H1 (cell line): ENCODE data around the gene PARD3. TPM values are rescaled to one million over a fixed set of nuclear protein-coding genes. Genes with fewer than 3 reads are reported as not detected.
A peak's percentile ranks its signal among the peaks of the same experiment; 100 is the strongest.

Experiments used
- CTCF ChIA-PET: fragments of 300-600 bp; sonication (Branson Sonifier 250); formaldehyde crosslinking; loops from one replicate; lab custom pipeline; 2021; ENCODE audit not compliant: partially characterized antibody; lab: Charles Lee
- POLR2A ChIA-PET: fragments of 300-600 bp; sonication (Branson Sonifier 250); formaldehyde crosslinking; loops from one replicate; lab custom pipeline; 2021; ENCODE audit warnings: inconsistent platforms; ENCODE audit not compliant: partially characterized antibody; lab: Charles Lee
- DNase-seq, 2 experiments: peaks; one replicate each; pipeline versions ENCODE4 v3.0.0 to v3.0.0-alpha.2; 2010 to 2022; ENCODE audit warnings: low spot score in 2 of 2, low read depth in 1 of 2, mixed read lengths in 1 of 2
- FAIRE-seq: peaks from 2 replicates; lab custom pipeline; 2011; peaks lifted over from hg19 to GRCh38; lab: Jason Lieb, UNC
- H2AFZ ChIP-seq: 2 replicates; pipeline ENCODE4 v1.8.1; 2012; ENCODE audit warnings: low read length, inconsistent platforms
- H2AK5ac ChIP-seq: 2 replicates; pipeline ENCODE4 v1.6.1; 2013; ENCODE audit warnings: low read depth, low read length
- H2BK120ac ChIP-seq: replicated peaks from 2 replicates; pipeline ENCODE3; 2013; ENCODE audit warnings: low read depth, low read length, inconsistent platforms
- H2BK12ac ChIP-seq: 2 replicates; pipeline ENCODE4 v1.6.1; 2013; ENCODE audit warnings: low read depth, low read length
- H2BK15ac ChIP-seq: 2 replicates; pipeline ENCODE4 v1.6.1; 2013; ENCODE audit warnings: low read length
- H2BK20ac ChIP-seq: 2 replicates; pipeline ENCODE4 v1.6.1; 2013; ENCODE audit warnings: low read length
- H2BK5ac ChIP-seq: 2 replicates; pipeline ENCODE4 v1.6.1; 2013; ENCODE audit warnings: low read depth, low read length
- H3K14ac ChIP-seq: 2 replicates; pipeline ENCODE4 v1.6.1; 2013; ENCODE audit warnings: inconsistent platforms; ENCODE audit not compliant: insufficient read length
- H3K18ac ChIP-seq: 2 replicates; pipeline ENCODE4 v1.6.1; 2013; ENCODE audit warnings: low read length; ENCODE audit errors: extremely low read depth
- H3K23ac ChIP-seq: 2 replicates; pipeline ENCODE4 v1.6.1; 2013; ENCODE audit warnings: inconsistent platforms; ENCODE audit not compliant: insufficient read length
- H3K23me2 ChIP-seq: 2 replicates; pipeline ENCODE4 v1.6.1; 2013; ENCODE audit warnings: low read depth, low read length
- H3K27ac ChIP-seq: 2 replicates; pipeline ENCODE4 v1.6.1; 2011; ENCODE audit warnings: low read depth, low read length, inconsistent platforms
- H3K27me3 ChIP-seq, 4 experiments: replicated peaks in 1 of 4; 1 replicate in 1 of 4; 2 replicates in 3 of 4; pipeline versions ENCODE4 v1.6.1 to v1.8.1; 2011 to 2013; ENCODE audit warnings: low read length in 3 of 4, mild to moderate bottlenecking in 3 of 4, inconsistent platforms in 2 of 4, mixed read lengths in 2 of 4, moderate library complexity in 1 of 4; ENCODE audit not compliant: control insufficient read depth in 3 of 4, insufficient read depth in 3 of 4; ENCODE audit errors: extremely low read depth in 1 of 4
- H3K36me3 ChIP-seq, 4 experiments: 2 replicates each; pipeline versions ENCODE4 v1.6.1 to v1.8.1; 2011 to 2013; ENCODE audit warnings: mild to moderate bottlenecking in 4 of 4, low read length in 3 of 4, moderate library complexity in 2 of 4, control low read depth in 1 of 4, inconsistent platforms in 1 of 4; ENCODE audit not compliant: insufficient read depth in 4 of 4, control insufficient read depth in 2 of 4
- H3K4ac ChIP-seq: replicated peaks from 2 replicates; pipeline ENCODE3; 2013; ENCODE audit warnings: low read length, low read depth, mixed read lengths, inconsistent platforms; ENCODE audit not compliant: insufficient read length
- H3K4me1 ChIP-seq, 4 experiments: replicated peaks in 1 of 4; 1 replicate in 1 of 4; 2 replicates in 3 of 4; pipeline versions ENCODE4 v1.6.1 to v1.8.1; 2011 to 2013; ENCODE audit warnings: low read length in 3 of 4, inconsistent platforms in 2 of 4, mixed read lengths in 1 of 4; ENCODE audit not compliant: insufficient read depth in 4 of 4, control insufficient read depth in 3 of 4
- H3K4me2 ChIP-seq, 2 experiments: 2 replicates each; pipeline versions ENCODE4 v1.6.1 to v1.8.1; 2011 to 2013; ENCODE audit warnings: low read depth in 2 of 2, low read length in 2 of 2, control low read depth in 1 of 2, inconsistent platforms in 1 of 2, mild to moderate bottlenecking in 1 of 2; ENCODE audit not compliant: insufficient read depth in 1 of 2
- H3K4me3 ChIP-seq, 4 experiments: fragments of 200-600, 300-600 bp in 1 of 4; sonication (generic), shearing (Covaris generic), sonication (Bioruptor Twin) in 1 of 4; 2 replicates each; pipeline versions ENCODE4 v1.5.1 to v1.8.1; 2011 to 2016; ENCODE audit warnings: low read length in 4 of 4, low read depth in 3 of 4, control low read depth in 2 of 4, inconsistent platforms in 2 of 4, mild to moderate bottlenecking in 2 of 4, mixed read lengths in 1 of 4, moderate library complexity in 1 of 4; ENCODE audit not compliant: insufficient read depth in 2 of 4; ENCODE audit errors: extremely low read depth in 1 of 4
- H3K56ac ChIP-seq: replicated peaks from 2 replicates; pipeline ENCODE3; 2013; ENCODE audit warnings: low read depth, mild to moderate bottlenecking, mixed read lengths, low read length, inconsistent platforms; ENCODE audit not compliant: insufficient read length
- H3K79me1 ChIP-seq: 2 replicates; pipeline ENCODE4 v1.6.1; 2013; ENCODE audit warnings: low read depth, low read length, control low read depth
- H3K79me2 ChIP-seq, 2 experiments: 2 replicates each; pipeline versions ENCODE4 v1.6.1 to v1.8.1; 2012 to 2013; ENCODE audit warnings: low read length in 2 of 2, mild to moderate bottlenecking in 2 of 2, inconsistent platforms in 1 of 2; ENCODE audit not compliant: insufficient read depth in 2 of 2, control insufficient read depth in 1 of 2
- H3K9ac ChIP-seq, 4 experiments: replicated peaks in 1 of 4; 1 replicate in 1 of 4; 2 replicates in 3 of 4; pipeline versions ENCODE4 v1.6.1 to v1.8.1; 2011 to 2013; ENCODE audit warnings: low read depth in 3 of 4, low read length in 3 of 4, control low read depth in 2 of 4, mild to moderate bottlenecking in 2 of 4, moderate library complexity in 2 of 4, inconsistent platforms in 1 of 4; ENCODE audit errors: extremely low read depth in 1 of 4
- H3K9me3 ChIP-seq, 2 experiments: 2 replicates each; pipeline versions ENCODE4 v1.6.1 to v1.8.1; 2012 to 2013; ENCODE audit warnings: mild to moderate bottlenecking in 2 of 2, moderate library complexity in 2 of 2, control low read depth in 1 of 2, inconsistent platforms in 1 of 2, low read depth in 1 of 2, low read length in 1 of 2, mixed read lengths in 1 of 2; ENCODE audit not compliant: insufficient read depth in 2 of 2
- H4K20me1 ChIP-seq, 2 experiments: replicated peaks in 1 of 2; 2 replicates each; pipeline versions ENCODE3 to v1.8.1; 2011 to 2013; ENCODE audit warnings: inconsistent platforms in 2 of 2, low read length in 2 of 2, mild to moderate bottlenecking in 1 of 2; ENCODE audit not compliant: insufficient read depth in 2 of 2, control insufficient read depth in 1 of 2
- H4K5ac ChIP-seq: 2 replicates; pipeline ENCODE4 v1.6.1; 2013; ENCODE audit warnings: low read length, low read depth, mixed read lengths, inconsistent platforms; ENCODE audit not compliant: insufficient read length
- H4K8ac ChIP-seq: 2 replicates; pipeline ENCODE4 v1.8.0; 2013; ENCODE audit warnings: mild to moderate bottlenecking, moderate library complexity, low read length, inconsistent platforms; ENCODE audit not compliant: insufficient read depth; ENCODE audit errors: extremely low read depth
- H4K91ac ChIP-seq: replicated peaks from 2 replicates; pipeline ENCODE3; 2013; ENCODE audit warnings: low read length, mixed read lengths, inconsistent platforms; ENCODE audit not compliant: insufficient read length
- JUN ChIP-seq: IDR thresholded peaks from 2 replicates; pipeline ENCODE4 v1.6.1; 2011; ENCODE audit warnings: low read depth, mild to moderate bottlenecking, improper control_type of control experiment, low read length
- KDM4A ChIP-seq: IDR thresholded peaks from one replicate; pipeline ENCODE4 v1.7.1; 2012; ENCODE audit warnings: low read depth, mild to moderate bottlenecking, moderate library complexity, low read length, inconsistent platforms; ENCODE audit not compliant: severe bottlenecking
- WGBS, 2 experiments: shearing (Covaris generic) in 1 of 2; methylation state at CpG; one replicate each; pipeline versions ENCODE4 v1.1.6 to v1.1.7; 2013 to 2015; ENCODE audit warnings: low lambda C conversion rate in 2 of 2, mixed read lengths in 2 of 2, inconsistent platforms in 1 of 2, low coverage in 1 of 2, missing lambda C conversion rate in 1 of 2; ENCODE audit not compliant: insufficient replicate concordance in 2 of 2, insufficient coverage in 1 of 2, insufficient read length in 1 of 2; ENCODE audit errors: extremely low coverage in 1 of 2, missing lambda C conversion rate in 1 of 2; 5-methylcytosine and 5-hydroxymethylcytosine counted together
- polyA plus RNA-seq, 7 experiments: library from polyadenylated mRNA; depleted of rRNA in 3 of 7; stranded (reverse) in 5 of 7; unstranded in 2 of 7; fragments of >200 nt in 5 of 7; fragments of 200-250 nt in 2 of 7; gene quantifications; 1 replicate in 5 of 7; 2 replicates in 1 of 7; 4 replicates in 1 of 7; pipeline versions ENCODE4 v1.2.1 to v1.2.3, GENCODE V29; 2011 to 2013; ENCODE audit warnings: missing spikeins in 2 of 7, mixed read lengths in 2 of 7
- total RNA-seq: library from RNA; stranded (reverse); fragmentation: NEBNext Ultra II Directional; extraction: Animal tissue kit (Norgen Biotek cat#: 25700); gene quantifications from 2 replicates; pipeline ENCODE4 v1.2.1, GENCODE V29; 2021

The PARD3 gene
- total and polyA plus RNA-seq, 2 of the 8 experiments (the other 6 are each of a cell fraction or from before 2014, with no cell fraction given): 19.7 to 49.1 TPM

DNA sequence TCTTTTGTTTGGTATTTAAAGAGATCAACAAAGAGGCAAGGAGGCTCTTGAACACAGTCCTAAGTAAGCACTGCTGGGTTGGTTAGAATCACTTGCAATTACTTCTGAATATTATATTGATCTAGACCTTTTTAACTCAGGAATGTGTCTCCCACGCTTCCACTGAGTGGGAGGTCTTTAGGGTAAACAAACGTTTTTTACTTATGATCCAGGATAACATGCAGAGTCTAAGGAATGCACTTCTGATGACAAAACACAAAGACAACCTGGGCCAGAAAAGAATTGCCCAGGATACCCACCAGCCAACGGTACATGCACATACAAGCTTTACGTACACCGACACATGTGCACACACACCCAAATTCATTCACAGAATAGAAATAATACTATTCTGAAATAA lies 626.9 kb downstream of the PARD3 start:
- Histone ChIP-seq H2BK15ac (no peak overlapping the region), H3K27me3 (no peaks in the 10 kb centered on the region), H4K91ac (peak overlapping the region; percentile 34), H4K20me1 (no peaks in the 10 kb centered on the region), H3K4me1 (peaks cover 11 to 35% (median 31%) of the 10 kb centered on the region in 4 experiments), H3K18ac (no peak overlapping the region), H3K4ac (peak overlapping the region; percentile 39), H4K5ac (no peak overlapping the region), H2BK5ac (no peak overlapping the region), H3K23ac (no peak overlapping the region), H2BK120ac (no peak overlapping the region), H3K56ac (no peak overlapping the region), H2BK20ac (0 out of 2 replicates have a peak overlapping the region, but pooled peaks have one; percentile 10), H3K9me3 (no peaks in the 10 kb centered on the region), H2AK5ac (no peak overlapping the region), H4K8ac (no peak overlapping the region), H3K27ac (no peak overlapping the region), H3K36me3 (no peaks in the 10 kb centered on the region), H3K9ac (no peak overlapping the region), H3K4me3 (no peak overlapping the region), H2AFZ (no peak overlapping the region), H3K14ac (no peak overlapping the region), H3K79me2 (no peaks in the 10 kb centered on the region), H3K4me2 (no peak overlapping the region), H2BK12ac (no peak overlapping the region), H3K79me1 (no peaks in the 10 kb centered on the region), H3K23me2 (no peaks in the 10 kb centered on the region)
- POLR2A ChIA-PET: no interaction called here
- CTCF ChIA-PET: no interaction called here
- TF ChIP-seq JUN (no peak), KDM4A (no peak)
- DNase-seq (no peak), FAIRE-seq (peak; percentile 24)
- WGBS, 2 experiments: 85% methylated on average over 5 of the region's 5 CpGs; no CpG with 5 or more reads in 1 of the 2 experiments
